ENCODE results near the gene ADAM12. TPM values are rescaled to one million over a fixed set of nuclear protein-coding genes. Genes with fewer than 3 reads are reported as not detected.

The ADAM12 gene
- total RNA-seq, 2 donors from 2014 or later, result 0.14 to 1.9 TPM

GRCh38 chr10:126302826-126303665, 85.2 kb downstream of the ADAM12 start:
- DNase-seq (ENCODE audit: low spot score), result no peak
- Histone ChIP-seq H3K36me3 (no peaks in the 10 kb centered on the region), H3K27ac (no peak overlapping the region), H3K4me1 (replicated peaks) (no peaks in the 10 kb centered on the region), H3K27me3 (replicated peaks; ENCODE audit: insufficient read depth) (no peaks in the 10 kb centered on the region), H3K9me3 (no peaks in the 10 kb centered on the region), H3K4me3 (no peak overlapping the region)
- TF ChIP-seq POLR2A (IDR thresholded peaks at IDR 0.05), result no peak
- no peak for TF ChIP-seq POLR2AphosphoS5 (IDR thresholded peaks at IDR 0.05)
- TF ChIP-seq CTCF (IDR thresholded peaks at IDR 0.05), result no peak
- WGBS, result 67% methylated on average over 6 of the region's 6 CpGs
- intact Hi-C loops (cut with DNase I), result no loop called here

GRCh38 chr10:126302476-126302756, 85.9 kb downstream of the ADAM12 start:
- no peak for TF ChIP-seq POLR2AphosphoS5 (IDR thresholded peaks at IDR 0.05)
- no peak for TF ChIP-seq CTCF (IDR thresholded peaks at IDR 0.05)
- TF ChIP-seq POLR2A (IDR thresholded peaks at IDR 0.05), result no peak
- no peak for DNase-seq (ENCODE audit: low spot score)
- 54% methylated on average over 3 of the region's 3 CpGs for WGBS
- H3K4me3 ChIP-seq, result no peak overlapping the region
- no peaks in the 10 kb centered on the region for H3K36me3 ChIP-seq
- no peak overlapping the region for H3K27ac ChIP-seq
- H3K9me3 ChIP-seq, result no peaks in the 10 kb centered on the region
- intact Hi-C loops (cut with DNase I), result no loop called here
- no peaks in the 10 kb centered on the region for H3K4me1 ChIP-seq (replicated peaks)
- no peaks in the 10 kb centered on the region for H3K27me3 ChIP-seq (replicated peaks; ENCODE audit: insufficient read depth)

GRCh38 chr10:126301701-126302475, 86.4 kb downstream of the ADAM12 start:
- Histone ChIP-seq H3K36me3 (no peaks in the 10 kb centered on the region), H3K27ac (no peak overlapping the region), H3K4me1 (replicated peaks) (no peaks in the 10 kb centered on the region), H3K4me3 (no peak overlapping the region), H3K27me3 (replicated peaks; ENCODE audit: insufficient read depth) (no peaks in the 10 kb centered on the region), H3K9me3 (no peaks in the 10 kb centered on the region)
- intact Hi-C loops (cut with DNase I), result no loop called here
- TF ChIP-seq CTCF (IDR thresholded peaks at IDR 0.05), result no peak
- TF ChIP-seq POLR2A (IDR thresholded peaks at IDR 0.05), result no peak
- 57% methylated on average over 9 of the region's 9 CpGs for WGBS
- DNase-seq (ENCODE audit: low spot score), result no peak

GRCh38 chr10:126294451-126294850, 93.8 kb downstream of the ADAM12 start:
- Histone ChIP-seq H3K36me3 (no peaks in the 10 kb centered on the region), H3K27ac (no peak overlapping the region), H3K27me3 (replicated peaks; ENCODE audit: insufficient read depth) (no peaks in the 10 kb centered on the region), H3K4me1 (replicated peaks) (no peaks in the 10 kb centered on the region), H3K9me3 (no peaks in the 10 kb centered on the region), H3K4me3 (no peak overlapping the region)
- intact Hi-C loops (cut with DNase I), result no loop called here
- no peak for DNase-seq (ENCODE audit: low spot score)
- WGBS, result 78% methylated on average over 5 of the region's 5 CpGs
- TF ChIP-seq CTCF (IDR thresholded peaks at IDR 0.05) (no peak), POLR2A (IDR thresholded peaks at IDR 0.05) (no peak), POLR2AphosphoS5 (IDR thresholded peaks at IDR 0.05) (no peak)

Measured in prostate gland (tissue), 2 donors.